CD4-positive, alpha-beta T cell treated with Interleukin-15 for 1 hour (primary cell): ENCODE data around the gene TCF4.

Source experiments
- DNase-seq: peaks from one replicate; pipeline ENCODE4 v3.0.0-alpha.2; 2020

TCF4 gene

GRCh38 chr18:55214969-55215368, 373.0 kb downstream of the TCF4 start:
- no peak for DNase-seq

- DNase-seq = no peak
Measured at GRCh38 chr18:55214534-55214933, 373.5 kb downstream of the TCF4 start.

- no peak for DNase-seq
Measured at GRCh38 chr18:55213586-55213985, 374.4 kb downstream of the TCF4 start.

GRCh38 chr18:55206927-55207326, 381.1 kb downstream of the TCF4 start:
- no peak for DNase-seq

- DNase-seq = no peak
Measured at GRCh38 chr18:55202232-55202917, 385.6 kb downstream of the TCF4 start.

- DNase-seq = no peak
Measured at GRCh38 chr18:55199291-55199963, 388.6 kb downstream of the TCF4 start.

- no peak for DNase-seq
Measured at GRCh38 chr18:55195863-55196262, 392.1 kb downstream of the TCF4 start.

GRCh38 chr18:55189972-55190371, 398.0 kb downstream of the TCF4 start:
- DNase-seq = no peak

- no peak for DNase-seq
Measured at GRCh38 chr18:55186588-55186987, 401.4 kb downstream of the TCF4 start.

GRCh38 chr18:55185391-55185790, 402.6 kb downstream of the TCF4 start:
- DNase-seq = no peak

GRCh38 chr18:55179835-55180234, 408.2 kb downstream of the TCF4 start:
- no peak for DNase-seq

- DNase-seq = no peak
Measured at GRCh38 chr18:55179425-55179824, 408.6 kb downstream of the TCF4 start.

- DNase-seq = no peak
Measured at GRCh38 chr18:55173291-55173690, 414.7 kb downstream of the TCF4 start.
